ENCODE results near the gene SPEN. TPM values are rescaled to one million over a fixed set of nuclear protein-coding genes. Genes with fewer than 3 reads are reported as not detected.

The SPEN gene
- total RNA-seq, 1 experiment from 2014 or later, result 58.3 TPM

- Histone ChIP-seq H3K4me1 (ENCODE audit: control insufficient read depth, insufficient read depth, low read length) (no peaks in the 10 kb centered on the region), H3K36me3 (ENCODE audit: control insufficient read depth, insufficient read depth, low read length) (0 out of 2 replicates have a peak, but pooled peaks cover 5% of the 10 kb centered on the region), H3K27ac (ENCODE audit: low read length) (no peak overlapping the region), H3K4me3 (ENCODE audit: low read depth in 2 of 2, low read length in 2 of 2) (no peak overlapping the region), H3K27me3 (ENCODE audit: control insufficient read depth, insufficient read depth, low read length) (no peaks in the 10 kb centered on the region), H3K9me3 (ENCODE audit: control insufficient read depth, insufficient read depth, low read depth, low read length) (no peaks in the 10 kb centered on the region)
- in situ Hi-C loops (cut with HindIII; ENCODE audit: low pct_unique_long_range_greater_than_20kb, low sequenced_read_pairs), result no loop called here
- ATAC-seq (no peak), DNase-seq (ENCODE audit: low read depth, low spot score) (no peak)
- BruUV-seq (replicated peaks), result no TSS peak
- intact Hi-C loops (cut with micrococcal nuclease; ENCODE audit: unreplicated experiment), result no loop called here
- CTCF ChIA-PET, result no interaction called here
- TF ChIP-seq SIN3A (IDR thresholded peaks at IDR 0.05; ENCODE audit: borderline replicate concordance, insufficient read depth, low read depth, low read length) (no peak), POLR2AphosphoS5 (IDR thresholded peaks at IDR 0.05; ENCODE audit: low read depth, low read length) (no peak), CTCF (IDR thresholded peaks at IDR 0.05) (no peak), TCF7L2 (IDR thresholded peaks at IDR 0.05; ENCODE audit: low read depth, low read length) (no peak), REST (IDR thresholded peaks at IDR 0.05; ENCODE audit: insufficient read depth in 1 of 2, low read depth in 2 of 2, low read length in 1 of 2) (no peak)
- POLR2A ChIA-PET, result no interaction called here
Measured at GRCh38 chr1:15874471-15874870, 27.0 kb downstream of the SPEN start.

GRCh38 chr1:15876357-15877055 is 29.0 kb downstream of the SPEN start:
- intact Hi-C loops (cut with micrococcal nuclease; ENCODE audit: unreplicated experiment) (no loop called here), in situ Hi-C loops (cut with HindIII; ENCODE audit: low pct_unique_long_range_greater_than_20kb, low sequenced_read_pairs) (no loop called here)
- DNase-seq (ENCODE audit: low read depth, low spot score), result no peak
- H3K27ac ChIP-seq (ENCODE audit: low read length), result no peak overlapping the region
- TF ChIP-seq TCF7L2 (IDR thresholded peaks at IDR 0.05; ENCODE audit: low read depth, low read length) (no peak), REST (IDR thresholded peaks at IDR 0.05; ENCODE audit: insufficient read depth in 1 of 2, low read depth in 2 of 2, low read length in 1 of 2) (no peak), SIN3A (IDR thresholded peaks at IDR 0.05; ENCODE audit: borderline replicate concordance, insufficient read depth, low read depth, low read length) (no peak), POLR2AphosphoS5 (IDR thresholded peaks at IDR 0.05; ENCODE audit: low read depth, low read length) (no peak), CTCF (IDR thresholded peaks at IDR 0.05) (no peak)
- no peak overlapping the region for H3K4me3 ChIP-seq (ENCODE audit: low read depth in 2 of 2, low read length in 2 of 2)
- POLR2A ChIA-PET, result no interaction called here
- no peaks in the 10 kb centered on the region for H3K4me1 ChIP-seq (ENCODE audit: control insufficient read depth, insufficient read depth, low read length)
- no peaks in the 10 kb centered on the region for H3K9me3 ChIP-seq (ENCODE audit: control insufficient read depth, insufficient read depth, low read depth, low read length)
- no peaks in the 10 kb centered on the region for H3K27me3 ChIP-seq (ENCODE audit: control insufficient read depth, insufficient read depth, low read length)
- peak; percentile 78 for ATAC-seq
- CTCF ChIA-PET, result interaction anchor here (0.6 kb wide), 1 partner anchor 90 kb away, joined by 3 read pairs; no protein-coding TSS in a partner anchor
- H3K36me3 ChIP-seq (ENCODE audit: control insufficient read depth, insufficient read depth, low read length), result 0 out of 2 replicates have a peak, but pooled peaks cover 5% of the 10 kb centered on the region
- BruUV-seq (replicated peaks), result no TSS peak

Measured in Panc1 (cell line).